ENCODE measurements around the gene PDGFRA. TPM values are rescaled to one million over a fixed set of nuclear protein-coding genes. Genes with fewer than 3 reads are reported as not detected.

Gene PDGFRA
- total RNA-seq, 2 donors from 2014 or later, result 7.8 to 10.7 TPM

- 61 to 65% methylated on average over 2 to 4 of the region's 4 CpGs for WGBS, 2 experiments (ENCODE audit: insufficient coverage in 1 of 2, insufficient read length in 1 of 2)
- Mint-ChIP-seq H3K36me3 (ENCODE audit: low read depth) (no peaks in the 10 kb centered on the region), H3K9me3 (peaks cover 3% of the 10 kb centered on the region), H3K27ac (no peak overlapping the region), H3K27me3 (ENCODE audit: insufficient read depth) (peaks cover 33% of the 10 kb centered on the region), H3K4me1 (peaks cover 41% of the 10 kb centered on the region), H3K4me3 (no peak overlapping the region)
- peaks cover 6% of the 10 kb centered on the region for H3K27me3 ChIP-seq (ENCODE audit: control insufficient read depth, insufficient read depth, low read length, poor library complexity, severe bottlenecking)
- H3K4me3 ChIP-seq (ENCODE audit: low read length), result no peak overlapping the region
- peaks cover 9% of the 10 kb centered on the region for H3K4me1 ChIP-seq (ENCODE audit: control insufficient read depth, insufficient read depth, low read length)
- no peak for TF ChIP-seq CTCF (conservative IDR thresholded peaks at IDR 0.05)
- no peaks in the 10 kb centered on the region for H3K36me3 ChIP-seq (ENCODE audit: control insufficient read depth, insufficient read depth, low read length)
- DNase-seq, result no peak
- no peak overlapping the region for H3K9ac ChIP-seq (ENCODE audit: extremely low read depth, low read length, poor library complexity, severe bottlenecking)
- H3K9me3 ChIP-seq (ENCODE audit: control insufficient read depth, low read length), result no peaks in the 10 kb centered on the region
- H3K27ac ChIP-seq (ENCODE audit: low read depth, low read length), result no peak overlapping the region
Observed at GRCh38 chr4:54213761-54214160, 15.3 kb upstream of the PDGFRA start.

GRCh38 chr4:54215379-54216077 is 13.6 kb upstream of the PDGFRA start:
- WGBS, 2 experiments (ENCODE audit: insufficient coverage in 1 of 2, insufficient read length in 1 of 2), result 63 to 70% methylated on average over 3 to 4 of the region's 4 CpGs
- Histone ChIP-seq H3K4me1 (ENCODE audit: control insufficient read depth, insufficient read depth, low read length) (peaks cover 9% of the 10 kb centered on the region), H3K4me3 (ENCODE audit: low read length) (no peak overlapping the region), H3K9me3 (ENCODE audit: control insufficient read depth, low read length) (no peaks in the 10 kb centered on the region), H3K9ac (ENCODE audit: extremely low read depth, low read length, poor library complexity, severe bottlenecking) (no peak overlapping the region), H3K27ac (ENCODE audit: low read depth, low read length) (no peak overlapping the region), H3K27me3 (ENCODE audit: control insufficient read depth, insufficient read depth, low read length, poor library complexity, severe bottlenecking) (peaks cover 6% of the 10 kb centered on the region), H3K36me3 (ENCODE audit: control insufficient read depth, insufficient read depth, low read length) (no peaks in the 10 kb centered on the region)
- H3K4me1 Mint-ChIP-seq, result peaks cover 42% of the 10 kb centered on the region
- H3K36me3 Mint-ChIP-seq (ENCODE audit: low read depth), result no peaks in the 10 kb centered on the region
- peak; percentile 48 for DNase-seq
- TF ChIP-seq CTCF (conservative IDR thresholded peaks at IDR 0.05), result peak; percentile 52
- no peak overlapping the region for H3K4me3 Mint-ChIP-seq
- peaks cover 47% of the 10 kb centered on the region for H3K27me3 Mint-ChIP-seq (ENCODE audit: insufficient read depth)
- H3K27ac Mint-ChIP-seq, result no peak overlapping the region
- H3K9me3 Mint-ChIP-seq, result peaks cover 2% of the 10 kb centered on the region

GRCh38 chr4:54217642-54218495 is 11.2 kb upstream of the PDGFRA start:
- Mint-ChIP-seq H3K27me3 (ENCODE audit: insufficient read depth) (peaks cover 68% of the 10 kb centered on the region), H3K9me3 (no peaks in the 10 kb centered on the region), H3K27ac (no peak overlapping the region), H3K4me3 (peak overlapping the region; percentile 42), H3K36me3 (ENCODE audit: low read depth) (no peaks in the 10 kb centered on the region), H3K4me1 (peaks cover 40% of the 10 kb centered on the region)
- H3K4me1 ChIP-seq (ENCODE audit: control insufficient read depth, insufficient read depth, low read length), result peaks cover 9% of the 10 kb centered on the region
- no peaks in the 10 kb centered on the region for H3K36me3 ChIP-seq (ENCODE audit: control insufficient read depth, insufficient read depth, low read length)
- no peaks in the 10 kb centered on the region for H3K9me3 ChIP-seq (ENCODE audit: control insufficient read depth, low read length)
- peak overlapping the region; percentile 64 for H3K4me3 ChIP-seq (ENCODE audit: low read length)
- H3K27me3 ChIP-seq (ENCODE audit: control insufficient read depth, insufficient read depth, low read length, poor library complexity, severe bottlenecking), result peaks cover 25% of the 10 kb centered on the region
- H3K9ac ChIP-seq (ENCODE audit: extremely low read depth, low read length, poor library complexity, severe bottlenecking), result no peak overlapping the region
- WGBS, 2 experiments (ENCODE audit: insufficient coverage in 1 of 2, insufficient read length in 1 of 2), result 9% methylated on average over 12 to 23 of the region's 23 CpGs
- peak; percentile 90 for DNase-seq
- peak; percentile 96 for TF ChIP-seq CTCF (conservative IDR thresholded peaks at IDR 0.05)
- no peak overlapping the region for H3K27ac ChIP-seq (ENCODE audit: low read depth, low read length)

All from endodermal cell (in vitro differentiated cells).